ENCODE results near the gene OIT3. TPM values are rescaled to one million over a fixed set of nuclear protein-coding genes. Genes with fewer than 3 reads are reported as not detected.

Gene OIT3
- 1.6 TPM for total RNA-seq

GRCh38 chr10:72893136-72893798 is at the start of gene OIT3:
Gene OIT3, plus strand, starts transcription at chr10:72893739. Its CDS starts 60 bp downstream, at chr10:72893799.

GRCh38 chr10:72954596-72955554 is 61.3 kb downstream of the OIT3 start, which contains the start of gene PLA2G12B:
Gene PLA2G12B, minus strand, starts transcription at chr10:72954806. Its CDS starts 121 bp downstream, at chr10:72954685.

Other genes starting within 250 kb of the OIT3 start
- 36.2 TPM for gene MCU, start 201.6 kb upstream of the OIT3 start, total RNA-seq
- not detected for gene PLA2G12B, start 61.1 kb downstream of the OIT3 start, total RNA-seq
- gene P4HA1, start 203.1 kb downstream of the OIT3 start, total RNA-seq, result 107 TPM
- 1.5 TPM for gene NUDT13, start 216.7 kb downstream of the OIT3 start, total RNA-seq

All from camera-type eye (tissue), 1 donor.